Upper lobe of right lung (tissue), 1 donor: ENCODE results near the gene ASB2. TPM values are rescaled to one million over a fixed set of nuclear protein-coding genes. Genes with fewer than 3 reads are reported as not detected.

Experiments used
- ATAC-seq: fragments of 200-7000 bp; cut with Tn5 transposase; one replicate; pipeline ENCODE4 v1.9.1; 2020; ENCODE audit warnings: mild to moderate bottlenecking, moderate library complexity
- DNase-seq: peaks from one replicate; pipeline ENCODE4 v3.0.0-alpha.2; 2020
- H3K27ac ChIP-seq: fragments of 200-600 bp; one replicate; pipeline ENCODE4 v1.8.0; 2022
- H3K27me3 ChIP-seq: fragments of 200-600 bp; one replicate; pipeline ENCODE4 v1.8.0; 2022; ENCODE audit warnings: mild to moderate bottlenecking
- H3K36me3 ChIP-seq: fragments of 200-600 bp; one replicate; pipeline ENCODE4 v1.8.0; 2022
- H3K4me1 ChIP-seq: fragments of 200-600 bp; one replicate; pipeline ENCODE4 v1.8.0; 2022
- H3K4me3 ChIP-seq: fragments of 200-600 bp; one replicate; pipeline ENCODE4 v1.8.0; 2022; ENCODE audit warnings: mild to moderate bottlenecking
- H3K9me3 ChIP-seq: fragments of 200-600 bp; one replicate; pipeline ENCODE4 v1.8.0; 2022
- CTCF ChIP-seq: fragments of 200-600 bp; IDR thresholded peaks from one replicate; pipeline ENCODE4 v1.8.0; 2022; ENCODE audit warnings: antibody characterized with exemption
- intact Hi-C: fragments of 100-400 bp; cut with DNase I; formaldehyde crosslinking; loops from one replicate; pipeline ENCODE4 v1.11.0; 2022
- total RNA-seq: library from RNA; stranded (reverse); fragmentation: NEBNext Ultra II Directional; extraction: Animal tissue kit (Norgen Biotek cat#: 25700); gene quantifications from one replicate; pipeline ENCODE4 v1.2.1, GENCODE V29; 2021
- donor health status: DM: no; HTN: yes; CAD: no; lungs with severe emphysema.

ASB2 gene
- total RNA-seq, 1 donor from 2014 or later: 3.2 TPM

- Histone ChIP-seq H3K27ac (no peak overlapping the region), H3K27me3 (no peaks in the 10 kb centered on the region), H3K4me3 (no peak overlapping the region), H3K9me3 (no peaks in the 10 kb centered on the region), H3K36me3 (no peaks in the 10 kb centered on the region), H3K4me1 (no peaks in the 10 kb centered on the region)
- intact Hi-C loops: no loop called here
- DNase-seq (no peak), ATAC-seq (no peak)
- TF ChIP-seq CTCF: no peak
Measured at GRCh38 chr14:93929657-93930056, 46.7 kb downstream of the ASB2 start.

GRCh38 chr14:93929048-93929535, 47.3 kb downstream of the ASB2 start:
- no peaks in the 10 kb centered on the region for H3K9me3 ChIP-seq
- no peak overlapping the region for H3K27ac ChIP-seq
- DNase-seq: no peak
- no peaks in the 10 kb centered on the region for H3K27me3 ChIP-seq
- intact Hi-C loops: no loop called here
- TF ChIP-seq CTCF: no peak
- H3K36me3 ChIP-seq: no peaks in the 10 kb centered on the region
- no peak overlapping the region for H3K4me3 ChIP-seq
- no peak for ATAC-seq
- no peaks in the 10 kb centered on the region for H3K4me1 ChIP-seq

- no peaks in the 10 kb centered on the region for H3K27me3 ChIP-seq
- H3K9me3 ChIP-seq: no peaks in the 10 kb centered on the region
- H3K27ac ChIP-seq: no peak overlapping the region
- no peaks in the 10 kb centered on the region for H3K4me1 ChIP-seq
- H3K4me3 ChIP-seq: no peak overlapping the region
- no peaks in the 10 kb centered on the region for H3K36me3 ChIP-seq
- TF ChIP-seq CTCF: no peak
- ATAC-seq: no peak
- no peak for DNase-seq
- intact Hi-C loops: no loop called here
Measured at GRCh38 chr14:93928184-93929047, 48.0 kb downstream of the ASB2 start.

- no peaks in the 10 kb centered on the region for H3K9me3 ChIP-seq
- intact Hi-C loops: no loop called here
- ATAC-seq (peak; percentile 1), DNase-seq (no peak)
- no peaks in the 10 kb centered on the region for H3K36me3 ChIP-seq
- TF ChIP-seq CTCF: no peak
- H3K4me1 ChIP-seq: no peaks in the 10 kb centered on the region
- no peak overlapping the region for H3K4me3 ChIP-seq
- H3K27ac ChIP-seq: no peak overlapping the region
- no peaks in the 10 kb centered on the region for H3K27me3 ChIP-seq
Measured at GRCh38 chr14:93927800-93928145, 48.6 kb downstream of the ASB2 start.

- no peak for TF ChIP-seq CTCF
- Histone ChIP-seq H3K4me3 (no peak within 1 kb of the TSS), H3K36me3 (no peaks in the 10 kb centered on the region), H3K4me1 (no peaks in the 10 kb centered on the region), H3K9me3 (no peaks in the 10 kb centered on the region), H3K27me3 (no peaks in the 10 kb centered on the region), H3K27ac (no peak within 1 kb of the TSS)
- peak; percentile 76 for ATAC-seq
- intact Hi-C loops: no loop called here
- DNase-seq: peak; percentile 87
Measured at GRCh38 chr14:93926873-93927799, 49.2 kb downstream of the ASB2 start, which contains the start of gene FAM181A. FAM181A (plus strand) TSS chr14:93927344; CDS start chr14:93928286, 942 bp downstream.
